Loucy (cell line): ENCODE measurements around the gene SRRM3.
"Not testable (repeated sequence)": the region's sequence is repeated elsewhere in the genome, so short reads cannot be mapped to it uniquely, and the experiment has no call there.

Experiments
- H2AFZ ChIP-seq: fragments of 200-600 bp; sonication (generic); 2 replicates; pipeline ENCODE4 v1.6.0; 2016; ENCODE audit warnings: antibody characterized with exemption, mild to moderate bottlenecking, low read length, moderate library complexity
- H3F3A ChIP-seq: fragments of 200-600 bp; 2 replicates; pipeline ENCODE4 v1.6.0; 2016; ENCODE audit warnings: antibody characterized with exemption, low read depth, mild to moderate bottlenecking
- H3K27me3 ChIP-seq: fragments of 200-600 bp; sonication (generic); 2 replicates; pipeline ENCODE4 v1.6.1; 2014; ENCODE audit warnings: low read length, mild to moderate bottlenecking; ENCODE audit not compliant: insufficient read depth, poor library complexity, severe bottlenecking
- H3K36me3 ChIP-seq: fragments of 200-600 bp; sonication (generic); 2 replicates; pipeline ENCODE4 v1.6.1; 2016; ENCODE audit warnings: low read length; ENCODE audit not compliant: insufficient read depth
- H3K4me1 ChIP-seq: fragments of 200-600 bp; sonication (generic); 2 replicates; pipeline ENCODE4 v1.5.1; 2014; ENCODE audit warnings: low read length, mild to moderate bottlenecking; ENCODE audit not compliant: insufficient read depth, poor library complexity, severe bottlenecking
- H3K4me2 ChIP-seq: fragments of 200-600 bp; sonication (generic); 2 replicates; pipeline ENCODE4 v1.6.0; 2014; ENCODE audit warnings: antibody characterized with exemption, low read length, low read depth, mild to moderate bottlenecking; ENCODE audit not compliant: poor library complexity, severe bottlenecking
- H3K4me3 ChIP-seq: fragments of 200-600 bp; sonication (generic); 2 replicates; pipeline ENCODE4 v1.5.1; 2014; ENCODE audit warnings: low read length, mild to moderate bottlenecking, mixed read lengths; ENCODE audit not compliant: poor library complexity, severe bottlenecking
- H3K79me2 ChIP-seq: fragments of 200-600 bp; sonication (generic); 2 replicates; pipeline ENCODE4 v1.6.1; 2014; ENCODE audit warnings: low read length; ENCODE audit not compliant: insufficient read depth
- H3K9ac ChIP-seq: fragments of 200-600 bp; sonication (generic); 2 replicates; pipeline ENCODE4 v1.6.0; 2014; ENCODE audit warnings: mild to moderate bottlenecking, low read depth, low read length, moderate library complexity; ENCODE audit not compliant: poor library complexity, severe bottlenecking
- H3K9me2 ChIP-seq: fragments of 200-600 bp; sonication (generic); replicated peaks from 2 replicates; pipeline ENCODE4 v1.6.1; 2016; ENCODE audit warnings: low read depth, low read length, mixed read lengths
- H3K9me3 ChIP-seq: fragments of 200-600 bp; sonication (generic); 2 replicates; pipeline ENCODE4 v1.6.1; 2014; ENCODE audit warnings: mild to moderate bottlenecking, antibody characterized with exemption, low read length, low read depth; ENCODE audit not compliant: insufficient read depth
- H4K20me1 ChIP-seq: fragments of 200-600 bp; sonication (generic); 2 replicates; pipeline ENCODE4 v1.6.0; 2014; ENCODE audit warnings: antibody characterized with exemption, low read length, mild to moderate bottlenecking; ENCODE audit not compliant: insufficient read depth, poor library complexity, severe bottlenecking
- EZH2phosphoT487 ChIP-seq: fragments of 200-600 bp; IDR thresholded peaks from 2 replicates; pipeline ENCODE4 v1.6.1; 2018; ENCODE audit warnings: antibody characterized with exemption, mild to moderate bottlenecking, moderate library complexity, borderline replicate concordance
- TF ChIP-seq, protein P1 (sequence below): fragments of 200-600 bp; sonication (generic); conservative IDR thresholded peaks from 2 replicates; pipeline ENCODE4 v1.5.1; 2014; ENCODE audit warnings: mild to moderate bottlenecking, antibody characterized with exemption, low read length

Gene SRRM3

GRCh38 chr7:76291351-76292212 is 89.9 kb downstream of the SRRM3 start:
- H3K79me2 ChIP-seq, result no peaks in the 10 kb centered on the region
- peak overlapping the region; percentile 59 for H3K9ac ChIP-seq
- H3K9me2 ChIP-seq, result no peaks in the 10 kb centered on the region
- no peaks in the 10 kb centered on the region for H4K20me1 ChIP-seq
- TF ChIP-seq, protein P1, sequence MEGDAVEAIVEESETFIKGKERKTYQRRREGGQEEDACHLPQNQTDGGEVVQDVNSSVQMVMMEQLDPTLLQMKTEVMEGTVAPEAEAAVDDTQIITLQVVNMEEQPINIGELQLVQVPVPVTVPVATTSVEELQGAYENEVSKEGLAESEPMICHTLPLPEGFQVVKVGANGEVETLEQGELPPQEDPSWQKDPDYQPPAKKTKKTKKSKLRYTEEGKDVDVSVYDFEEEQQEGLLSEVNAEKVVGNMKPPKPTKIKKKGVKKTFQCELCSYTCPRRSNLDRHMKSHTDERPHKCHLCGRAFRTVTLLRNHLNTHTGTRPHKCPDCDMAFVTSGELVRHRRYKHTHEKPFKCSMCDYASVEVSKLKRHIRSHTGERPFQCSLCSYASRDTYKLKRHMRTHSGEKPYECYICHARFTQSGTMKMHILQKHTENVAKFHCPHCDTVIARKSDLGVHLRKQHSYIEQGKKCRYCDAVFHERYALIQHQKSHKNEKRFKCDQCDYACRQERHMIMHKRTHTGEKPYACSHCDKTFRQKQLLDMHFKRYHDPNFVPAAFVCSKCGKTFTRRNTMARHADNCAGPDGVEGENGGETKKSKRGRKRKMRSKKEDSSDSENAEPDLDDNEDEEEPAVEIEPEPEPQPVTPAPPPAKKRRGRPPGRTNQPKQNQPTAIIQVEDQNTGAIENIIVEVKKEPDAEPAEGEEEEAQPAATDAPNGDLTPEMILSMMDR, result peak; percentile 90
- no peak for TF ChIP-seq EZH2phosphoT487
- H3K4me3 ChIP-seq, result peak overlapping the region; percentile 44
- H2AFZ ChIP-seq, result peak overlapping the region; percentile 96
- H3K36me3 ChIP-seq, result no peaks in the 10 kb centered on the region
- H3K4me1 ChIP-seq, result peaks cover 5% of the 10 kb centered on the region
- peak overlapping the region; percentile 56 for H3K4me2 ChIP-seq
- H3K9me3 ChIP-seq, result no peaks in the 10 kb centered on the region
- H3F3A ChIP-seq, result no peaks in the 10 kb centered on the region
- no peaks in the 10 kb centered on the region for H3K27me3 ChIP-seq

DNA sequence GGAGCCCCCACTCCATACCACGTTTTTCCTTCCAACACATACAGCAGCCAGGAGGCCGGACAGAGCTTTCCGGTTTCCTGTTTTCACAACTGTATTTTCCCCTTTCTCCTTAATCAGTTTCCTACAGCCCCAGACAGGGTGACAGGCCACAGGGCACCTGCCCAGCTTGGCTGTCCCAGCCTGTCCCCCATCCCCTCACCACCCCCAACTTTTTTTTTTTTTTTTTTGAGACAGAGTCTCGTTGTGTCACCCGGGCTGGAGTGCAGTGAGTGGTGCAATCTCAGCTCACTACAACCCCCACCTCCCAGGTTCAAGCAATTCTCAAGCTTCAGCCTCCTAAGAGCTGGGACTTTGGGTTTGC is 90.5 kb downstream of the SRRM3 start:
- H4K20me1 ChIP-seq, result no peaks in the 10 kb centered on the region
- no peaks in the 10 kb centered on the region for H3K36me3 ChIP-seq
- H3K4me3 ChIP-seq, result peak overlapping the region; percentile 44
- H3K9ac ChIP-seq, result peak overlapping the region; percentile 59
- H3K4me2 ChIP-seq, result peak overlapping the region; percentile 56
- peak overlapping the region; percentile 96 for H2AFZ ChIP-seq
- H3F3A ChIP-seq, result no peaks in the 10 kb centered on the region
- peaks cover 5% of the 10 kb centered on the region for H3K4me1 ChIP-seq
- H3K9me3 ChIP-seq, result no peaks in the 10 kb centered on the region
- H3K9me2 ChIP-seq, result no peaks in the 10 kb centered on the region
- TF ChIP-seq EZH2phosphoT487, result no peak
- TF ChIP-seq, protein P1, result no peak
- H3K79me2 ChIP-seq, result no peaks in the 10 kb centered on the region
- no peaks in the 10 kb centered on the region for H3K27me3 ChIP-seq

DNA sequence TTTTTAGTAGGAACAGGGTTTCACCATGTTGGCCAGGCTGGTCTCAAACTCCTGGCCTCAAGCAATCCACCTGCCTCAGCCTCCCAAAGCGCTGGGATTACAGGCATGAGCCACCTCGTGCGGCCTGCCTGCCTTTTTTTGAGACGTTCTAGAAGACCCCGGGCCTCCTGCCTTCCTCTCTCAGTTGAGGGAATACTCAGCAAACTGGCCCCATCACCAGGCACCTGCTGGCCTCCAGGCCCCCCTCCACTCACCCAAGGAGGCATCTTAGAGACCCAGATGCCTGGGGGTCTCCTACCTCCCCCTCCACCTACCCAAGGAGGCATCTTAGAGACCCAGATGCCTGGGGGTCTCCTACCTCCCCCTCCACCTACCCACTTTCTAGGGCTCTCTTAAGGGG is 91.2 kb downstream of the SRRM3 start:
- H3K9ac ChIP-seq, H3K4me3 ChIP-seq, H3F3A ChIP-seq, H3K4me1 ChIP-seq, H2AFZ ChIP-seq, H3K9me2 ChIP-seq, H3K36me3 ChIP-seq, H4K20me1 ChIP-seq, H3K9me3 ChIP-seq, H3K4me2 ChIP-seq, H3K27me3 ChIP-seq, H3K79me2 ChIP-seq: not testable (repeated sequence)
